Non-pigmented ciliary epithelial cell (primary cell): Measurements from ENCODE around the gene FBXL13.
A peak's percentile ranks its signal among the peaks of the same experiment; 100 is the strongest.

Experiments used
- DNase-seq: peaks from one replicate; pipeline ENCODE4 v3.0.0-alpha.2; 2010; ENCODE audit warnings: low read depth

Gene FBXL13

GRCh38 chr7:102892631-102893278, 181.8 kb downstream of the FBXL13 start:
- no peak for DNase-seq

GRCh38 chr7:102891693-102892261, 182.8 kb downstream of the FBXL13 start:
- DNase-seq: no peak

- DNase-seq: no peak
Measured at GRCh38 chr7:102890971-102891692, 183.5 kb downstream of the FBXL13 start.

GRCh38 chr7:102890292-102890970, 184.2 kb downstream of the FBXL13 start:
- DNase-seq: peak; percentile 86

GRCh38 chr7:102889851-102890250, 184.7 kb downstream of the FBXL13 start:
- DNase-seq: no peak

- DNase-seq: no peak
Measured at GRCh38 chr7:102888561-102889233, 185.9 kb downstream of the FBXL13 start.

GRCh38 chr7:102883098-102883860, 191.3 kb downstream of the FBXL13 start:
- no peak for DNase-seq

GRCh38 chr7:102875700-102876295, 198.8 kb downstream of the FBXL13 start:
- DNase-seq: peak; percentile 100

- DNase-seq: no peak
Measured at GRCh38 chr7:102874966-102875365, 199.6 kb downstream of the FBXL13 start.

GRCh38 chr7:102874166-102874829, 200.3 kb downstream of the FBXL13 start:
- DNase-seq: peak; percentile 83

- DNase-seq: no peak
Measured at GRCh38 chr7:102873470-102874165, 201.0 kb downstream of the FBXL13 start.

- DNase-seq: peak; percentile 99
Measured at GRCh38 chr7:102872460-102872859, 202.1 kb downstream of the FBXL13 start.

GRCh38 chr7:102869195-102869594, 205.4 kb downstream of the FBXL13 start:
- DNase-seq: no peak

GRCh38 chr7:102866535-102867215, 207.9 kb downstream of the FBXL13 start:
- DNase-seq: no peak

GRCh38 chr7:102864958-102865357, 209.6 kb downstream of the FBXL13 start:
- DNase-seq: no peak

GRCh38 chr7:102860351-102860811, 214.2 kb downstream of the FBXL13 start:
- DNase-seq: peak; percentile 89

- DNase-seq: no peak
Measured at GRCh38 chr7:102859799-102860125, 214.8 kb downstream of the FBXL13 start.

- no peak for DNase-seq
Measured at GRCh38 chr7:102859084-102859798, 215.4 kb downstream of the FBXL13 start.

- DNase-seq: no peak
Measured at GRCh38 chr7:102856036-102856435, 218.6 kb downstream of the FBXL13 start.
